GM12878 (cell line): Measurements from ENCODE around the gene SORCS1. TPM values are rescaled to one million over a fixed set of nuclear protein-coding genes. Genes with fewer than 3 reads are reported as not detected.

Experiments used
- ATAC-seq: fragments of 200-7000 bp; cut with Tn5 transposase; 3 replicates; pipeline ENCODE4 v1.9.1; 2020; ENCODE audit warnings: mild to moderate bottlenecking, moderate library complexity
- BruUV-seq: library from RNA; stranded (reverse); fragments of 400-500 nt; replicated peaks from 2 replicates; lab custom pipeline; 2021; lab: Mats Ljungman, UMichigan
- CTCF ChIA-PET: fragments of 300-600 bp; sonication (Branson Sonifier 250); formaldehyde crosslinking; extraction: SDS; loops from one replicate; lab custom pipeline; 2021; ENCODE audit warnings: inconsistent platforms; lab: Yijun Ruan, JAX
- POLR2A ChIA-PET: fragments of 350-600 bp; formaldehyde crosslinking; extraction: SDS; loops from one replicate; lab custom pipeline; 2021; ENCODE audit warnings: inconsistent platforms; lab: Charles Lee
- RAD21 ChIA-PET: fragments of 300-600 bp; sonication (Branson Sonifier 250); formaldehyde crosslinking; loops from one replicate; lab custom pipeline; 2023; ENCODE audit warnings: antibody characterized with exemption; ENCODE audit not compliant: unreplicated experiment; lab: Charles Lee
- SMC1A ChIA-PET: fragments of 300-600 bp; sonication (Branson Sonifier 250); formaldehyde crosslinking; loops from one replicate; lab custom pipeline; 2023; ENCODE audit not compliant: unreplicated experiment, uncharacterized antibody; lab: Charles Lee
- DNase-seq: peaks from one replicate; pipeline ENCODE4 v3.0.0-alpha.2; 2011; ENCODE audit warnings: low read depth, low spot score
- FAIRE-seq: peaks from 3 replicates; lab custom pipeline; 2011; peaks lifted over from hg19 to GRCh38; lab: Jason Lieb, UNC
- H2AFZ ChIP-seq: 2 replicates; pipeline ENCODE4 v1.6.0; 2011; ENCODE audit warnings: low read depth, low read length, control low read depth; ENCODE audit not compliant: control insufficient read depth
- H3K27ac ChIP-seq: 2 replicates; pipeline ENCODE4 v1.5.1; 2011; ENCODE audit warnings: control low read depth; ENCODE audit not compliant: control insufficient read depth, insufficient read depth
- H3K27me3 ChIP-seq, 2 experiments: replicated peaks in 1 of 2; 2 replicates each; pipeline versions ENCODE4 v1.6.0 to v1.6.1; 2011; ENCODE audit warnings: low read length in 1 of 2; ENCODE audit not compliant: control insufficient read depth in 2 of 2, insufficient read depth in 2 of 2
- H3K36me3 ChIP-seq, 2 experiments: 2 replicates each; pipeline ENCODE4 v1.5.1; 2011; ENCODE audit warnings: low read length in 1 of 2; ENCODE audit not compliant: control insufficient read depth in 2 of 2, insufficient read depth in 2 of 2
- H3K4me1 ChIP-seq: 2 replicates; pipeline ENCODE4 v1.6.1; 2011; ENCODE audit warnings: mild to moderate bottlenecking, low read length, moderate library complexity, mixed read lengths; ENCODE audit not compliant: control insufficient read depth, insufficient read depth
- H3K4me2 ChIP-seq: 2 replicates; pipeline ENCODE4 v1.6.0; 2011; ENCODE audit warnings: control low read depth; ENCODE audit not compliant: control insufficient read depth, insufficient read depth
- H3K4me3 ChIP-seq: fragments of 200-600 bp; sonication (generic); 2 replicates; pipeline ENCODE4 v1.5.1; 2016
- H3K79me2 ChIP-seq: 2 replicates; pipeline ENCODE4 v1.6.0; 2011; ENCODE audit warnings: low read length; ENCODE audit not compliant: control insufficient read depth, insufficient read depth
- H3K9ac ChIP-seq: 2 replicates; pipeline ENCODE4 v1.8.0; 2011; ENCODE audit warnings: low read length, control low read depth, mixed read lengths; ENCODE audit not compliant: control insufficient read depth, insufficient read depth
- H3K9me3 ChIP-seq: replicated peaks from 3 replicates; pipeline ENCODE4 v1.5.1; 2011; ENCODE audit warnings: mild to moderate bottlenecking, low read length; ENCODE audit not compliant: control insufficient read depth, insufficient read depth
- H4K20me1 ChIP-seq: 2 replicates; pipeline ENCODE4 v1.6.0; 2011; ENCODE audit not compliant: control insufficient read depth, insufficient read depth
- BCL11A ChIP-seq: IDR thresholded peaks from 2 replicates; pipeline ENCODE4 v1.6.1; 2011; ENCODE audit warnings: low read depth, low read length
- BMI1 ChIP-seq: fragments of 450-650 bp; IDR thresholded peaks from 2 replicates; pipeline ENCODE4 v1.6.1; 2016; ENCODE audit warnings: mild to moderate bottlenecking, moderate library complexity, borderline replicate concordance
- CBX3 ChIP-seq: fragments of 200-600 bp; sonication (generic); IDR thresholded peaks from 2 replicates; pipeline ENCODE4 v1.6.1; 2016; ENCODE audit warnings: low read depth, borderline replicate concordance
- CBX5 ChIP-seq: sonication (generic); IDR thresholded peaks from 2 replicates; pipeline ENCODE4 v1.6.1; 2016; ENCODE audit warnings: low read depth, moderate library complexity, mild to moderate bottlenecking, inconsistent platforms
- CREB1 ChIP-seq: IDR thresholded peaks from 2 replicates; pipeline ENCODE4 v1.6.1; 2012; ENCODE audit warnings: low read depth, mild to moderate bottlenecking, inconsistent platforms
- DPF2 ChIP-seq: fragments of 450-650 bp; IDR thresholded peaks from 2 replicates; pipeline ENCODE4 v1.6.1; 2017; ENCODE audit warnings: mild to moderate bottlenecking
- E4F1 ChIP-seq: fragments of 450-650 bp; IDR thresholded peaks from 2 replicates; pipeline ENCODE4 v1.6.1; 2018; ENCODE audit warnings: borderline replicate concordance, mild to moderate bottlenecking; ENCODE audit not compliant: partially characterized antibody
- ELK1 ChIP-seq: IDR thresholded peaks from 2 replicates; pipeline ENCODE4 v1.6.1; 2012; ENCODE audit warnings: low read depth, low read length, improper control_type of control experiment
- ESRRA ChIP-seq: IDR thresholded peaks from 2 replicates; pipeline ENCODE4 v1.6.1; 2012; ENCODE audit warnings: mild to moderate bottlenecking, low read length, improper control_type of control experiment
- FOS ChIP-seq: IDR thresholded peaks from 3 replicates; pipeline ENCODE4 v1.6.1; 2011; ENCODE audit warnings: borderline replicate concordance; ENCODE audit not compliant: insufficient read length; ENCODE audit errors: extremely low read depth
- GATAD2B ChIP-seq: fragments of 450-650 bp; conservative IDR thresholded peaks from 2 replicates; pipeline ENCODE4 v1.6.1; 2017; ENCODE audit warnings: low read depth, mild to moderate bottlenecking, moderate library complexity
- IKZF1 ChIP-seq: fragments of 450-650 bp; conservative IDR thresholded peaks from 2 replicates; pipeline ENCODE4 v1.6.1; 2017; ENCODE audit warnings: antibody characterized with exemption, mild to moderate bottlenecking
- IKZF2 ChIP-seq, 2 experiments: fragments of 450-650 bp; IDR thresholded peaks; 2 replicates each; pipeline ENCODE4 v1.6.1; 2017; ENCODE audit warnings: mild to moderate bottlenecking in 2 of 2, moderate library complexity in 2 of 2
- JUND ChIP-seq: IDR thresholded peaks from 2 replicates; pipeline ENCODE4 v1.6.1; 2012; ENCODE audit warnings: low read depth, mild to moderate bottlenecking, low read length, improper control_type of control experiment, moderate library complexity
- MEF2A ChIP-seq: IDR thresholded peaks from 2 replicates; pipeline ENCODE4 v1.6.1; 2011; ENCODE audit warnings: low read depth, mild to moderate bottlenecking, low read length, moderate library complexity; ENCODE audit not compliant: insufficient read depth
- MTA2 ChIP-seq: fragments of 450-650 bp; IDR thresholded peaks from 2 replicates; pipeline ENCODE4 v1.6.1; 2016; ENCODE audit warnings: low read depth, mild to moderate bottlenecking, moderate library complexity
- NFIC ChIP-seq: IDR thresholded peaks from 2 replicates; pipeline ENCODE4 v1.6.1; 2012; ENCODE audit warnings: low read depth, mild to moderate bottlenecking, inconsistent platforms, low read length, moderate library complexity
- PKNOX1 ChIP-seq: fragments of 450-650 bp; IDR thresholded peaks from 2 replicates; pipeline ENCODE4 v1.6.1; 2016; ENCODE audit warnings: mild to moderate bottlenecking
- SIN3A ChIP-seq: IDR thresholded peaks from 2 replicates; pipeline ENCODE4 v1.6.1; 2012; ENCODE audit warnings: low read depth, low read length, improper control_type of control experiment
- SUPT20H ChIP-seq: IDR thresholded peaks from 2 replicates; pipeline ENCODE4 v1.6.1; 2011; ENCODE audit warnings: low read depth, mild to moderate bottlenecking, low read length, moderate library complexity, borderline replicate concordance; ENCODE audit not compliant: control insufficient read depth
- ZBED1 ChIP-seq: IDR thresholded peaks from 2 replicates; pipeline ENCODE4 v1.6.1; 2016; ENCODE audit warnings: borderline replicate concordance
- ZNF384 ChIP-seq: IDR thresholded peaks from 2 replicates; pipeline ENCODE4 v1.6.1; 2012; ENCODE audit warnings: low read depth, mild to moderate bottlenecking, low read length, improper control_type of control experiment, borderline replicate concordance
- WGBS: methylation state at CpG from one replicate; pipeline ENCODE4 v1.1.6; 2016; ENCODE audit warnings: low lambda C conversion rate; ENCODE audit not compliant: insufficient replicate concordance, insufficient coverage; ENCODE audit errors: missing lambda C conversion rate; 5-methylcytosine and 5-hydroxymethylcytosine counted together
- in situ Hi-C: fragments of 300-500 bp; cut with MboI; formaldehyde crosslinking; loops from 9 replicates; pipeline ENCODE4 v1.14.3; 2018; ENCODE audit warnings: mixed read lengths
- intact Hi-C: fragments of 100-400 bp; cut with micrococcal nuclease; formaldehyde crosslinking; loops from one replicate; pipeline ENCODE4 v1.14.2; 2022; ENCODE audit not compliant: unreplicated experiment
- polyA plus RNA-seq, 11 experiments: library from polyadenylated mRNA; depleted of rRNA in 4 of 11; unstranded in 6 of 11; stranded (reverse) in 5 of 11; fragments of >200 nt; fragmentation: Nextera tagmentation in 4 of 11; fragmentation: Illumina TruSeq in 1 of 11; extraction: Ambion mirVana in 4 of 11; extraction: Trizol in 1 of 11; gene quantifications; 1 replicate in 1 of 11; 2 replicates in 10 of 11; pipeline versions ENCODE4 v1.2.1 to v1.2.3, GENCODE V29; 2011 to 2016; ENCODE audit warnings: inconsistent platforms in 2 of 11, missing spikeins in 2 of 11, low read depth in 1 of 11
- total RNA-seq, 4 experiments: library from RNA; depleted of rRNA in 3 of 4; stranded (reverse); fragments of >200 nt in 3 of 4; fragmentation: Illumina TruSeq in 1 of 4; extraction: Trizol in 1 of 4; gene quantifications; 2 replicates each; pipeline versions ENCODE4 v1.2.1 to v1.2.3, GENCODE V29; 2013 to 2021

SORCS1 gene
- total and polyA plus RNA-seq, 10 of the 15 experiments (the other 5 are each of a cell fraction or from before 2014, with no cell fraction given) = 0.02 to 9.6 (median 0.06) TPM; not detected in 3

DNA sequence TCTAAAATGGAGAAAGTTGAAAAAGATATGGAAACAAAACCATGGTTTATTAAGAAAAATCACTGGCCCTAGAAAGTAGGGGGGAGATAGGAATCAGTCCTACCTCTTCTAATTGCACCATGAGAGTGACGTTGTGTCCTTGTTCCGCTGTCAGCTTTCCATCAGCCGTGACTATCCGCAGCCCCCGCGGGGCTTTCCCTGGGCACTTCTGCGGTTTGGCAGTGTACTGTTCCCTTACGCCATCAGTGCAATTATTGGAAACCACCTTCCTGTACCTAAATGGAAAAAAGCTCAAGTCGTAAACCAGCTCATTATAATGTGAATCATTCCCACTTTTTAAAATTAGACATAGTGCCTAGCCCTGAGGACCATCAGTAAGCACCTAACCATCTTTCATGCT lies 512.2 kb downstream of the SORCS1 start:
- ATAC-seq (peak; percentile 73), DNase-seq (peak; percentile 11), FAIRE-seq (no peak)
- no peaks in the 10 kb centered on the region for H3K9me3 ChIP-seq
- ChIA-PET RAD21 (interaction anchor here (1.0 to 1.9 kb wide), 3 partner anchors 9 to 30 kb away, joined by 3 to 7 read pairs (median 4); no protein-coding TSS in a partner anchor), POLR2A (interaction anchor here (0.6 kb wide), 1 partner anchor 9 kb away, joined by 3 read pairs; no protein-coding TSS in a partner anchor), CTCF (interaction anchor here (0.6 to 3.5 kb wide), 5 partner anchors 8 to 212 kb away, joined by 3 to 10 read pairs (median 6); no protein-coding TSS in a partner anchor), SMC1A (interaction anchor here (1.2 to 2.0 kb wide), 4 partner anchors 9 to 21 kb away, joined by 4 to 8 read pairs (median 5); no protein-coding TSS in a partner anchor)
- no peaks in the 10 kb centered on the region for H3K79me2 ChIP-seq
- H3K4me3 ChIP-seq = no peak overlapping the region
- WGBS = 36% methylated on average over 9 of the region's 9 CpGs
- H3K4me2 ChIP-seq = no peak overlapping the region
- intact Hi-C loops = no loop called here
- no peaks in the 10 kb centered on the region for H3K4me1 ChIP-seq
- H3K36me3 ChIP-seq = no peaks in the 10 kb centered on the region
- no TSS peak for BruUV-seq
- H3K27ac ChIP-seq = no peak overlapping the region
- no peak overlapping the region for H2AFZ ChIP-seq
- H4K20me1 ChIP-seq = no peaks in the 10 kb centered on the region
- H3K27me3 ChIP-seq = no peaks in the 10 kb centered on the region
- H3K9ac ChIP-seq = no peak overlapping the region
- in situ Hi-C loops = no loop called here
- TF ChIP-seq CBX3 (no peak), SUPT20H (no peak), GATAD2B (peak; percentile 58; the same call in 1 of the 2 replicates), SIN3A (no peak), ESRRA (no peak), IKZF2 (IDR thresholded peaks at IDR 0.05) (peak; percentile 80 to 82), ELK1 (no peak), BMI1 (0 out of 2 replicates have a peak, but pooled peaks have one; percentile 49), MTA2 (peak; percentile 93), CBX5 (no peak), JUND (no peak), CREB1 (peak; percentile 60), E4F1 (no peak), IKZF1 (peak; percentile 85), BCL11A (peak; percentile 61; the same call in 1 of the 2 replicates), NFIC (peak; percentile 52; the same call in 1 of the 2 replicates), DPF2 (peak; percentile 79), FOS (no peak), ZNF384 (no peak), MEF2A (no peak), PKNOX1 (peak; percentile 71), ZBED1 (no peak)
